GM21786 (cell line): ENCODE data around the gene ZNF594.
"Not testable (repeated sequence)": the region's sequence is repeated elsewhere in the genome, so short reads cannot be mapped to it uniquely, and the experiment has no call there.

Source experiments
- ATAC-seq: cut with Tn5 transposase; IDR thresholded peaks from one replicate; pipeline ENCODE4 v1.9.1; 2021; ENCODE audit not compliant: unreplicated experiment

The ZNF594 gene

DNA sequence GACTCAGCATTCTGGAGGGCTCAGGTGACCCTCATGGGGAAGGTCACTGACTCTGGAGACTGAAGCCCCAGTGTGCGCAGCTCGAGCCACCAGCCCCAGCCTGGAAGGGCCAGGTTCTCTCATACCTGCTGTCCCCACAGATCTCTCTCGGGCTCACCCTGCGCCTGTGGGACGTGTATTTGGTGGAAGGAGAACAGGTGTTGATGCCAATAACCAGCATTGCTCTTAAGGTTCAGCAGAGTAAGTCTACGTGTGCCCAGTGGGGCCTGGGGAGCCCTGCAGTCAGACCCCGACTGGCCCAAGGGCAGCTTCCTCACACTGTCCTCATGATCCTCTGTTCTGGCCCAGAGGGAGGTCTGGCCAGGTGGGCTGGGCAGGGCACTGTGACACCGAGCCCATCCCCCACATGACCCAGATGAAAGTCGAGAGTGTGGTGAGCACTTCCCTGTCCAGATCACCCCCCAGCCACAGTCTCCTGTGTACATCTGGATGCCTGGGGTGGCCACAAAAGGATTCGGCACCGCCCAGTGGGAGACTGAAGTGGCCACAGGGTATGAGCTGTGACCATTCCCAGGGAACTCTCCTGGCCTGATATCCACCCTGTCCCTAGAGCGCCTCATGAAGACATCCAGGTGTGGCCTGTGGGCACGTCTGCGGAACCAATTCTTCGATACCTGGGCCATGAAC lies 54.0 kb downstream of the ZNF594 start:
- ATAC-seq = not testable (repeated sequence)

DNA sequence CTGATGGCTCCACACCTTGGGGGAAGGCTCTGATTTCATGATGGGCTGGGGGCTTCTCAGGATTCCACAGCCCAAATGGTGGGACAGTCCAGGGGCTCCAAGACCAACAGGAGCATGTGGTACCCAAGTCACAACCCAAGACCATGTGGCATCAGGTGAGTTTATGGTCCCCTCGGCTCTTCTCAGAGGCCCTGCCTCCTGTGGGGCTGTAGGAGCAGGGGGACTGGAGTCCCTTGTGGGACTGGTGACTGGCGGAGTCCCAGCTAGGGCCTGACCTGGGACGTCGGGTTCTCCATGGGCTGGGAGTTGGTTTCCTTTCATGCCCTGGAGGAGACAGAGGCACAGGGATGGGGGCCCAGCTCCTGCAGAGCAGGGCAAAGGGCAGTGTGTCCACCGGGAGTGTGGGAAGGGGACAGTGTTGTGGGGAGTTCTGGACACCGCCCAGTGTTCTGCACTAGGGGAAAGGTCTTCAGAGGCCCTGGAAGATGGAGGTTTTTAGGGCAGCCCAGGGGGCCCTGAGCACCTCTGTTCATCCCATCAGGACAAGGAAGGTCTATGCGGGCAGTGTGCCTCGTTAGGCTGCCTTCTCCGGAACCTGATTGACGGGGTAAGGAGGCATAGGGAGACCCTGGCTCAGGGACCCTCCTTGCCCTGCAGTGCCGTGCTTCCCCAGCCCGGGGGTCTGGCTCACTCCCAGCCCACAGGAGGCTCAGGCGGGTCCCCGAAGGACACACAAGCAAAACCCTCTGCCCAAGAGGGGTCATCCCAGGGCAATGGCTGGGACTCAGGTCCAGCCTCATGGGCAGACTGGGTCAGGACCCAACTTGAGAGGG lies 54.9 kb downstream of the ZNF594 start:
- not testable (repeated sequence) for ATAC-seq

DNA sequence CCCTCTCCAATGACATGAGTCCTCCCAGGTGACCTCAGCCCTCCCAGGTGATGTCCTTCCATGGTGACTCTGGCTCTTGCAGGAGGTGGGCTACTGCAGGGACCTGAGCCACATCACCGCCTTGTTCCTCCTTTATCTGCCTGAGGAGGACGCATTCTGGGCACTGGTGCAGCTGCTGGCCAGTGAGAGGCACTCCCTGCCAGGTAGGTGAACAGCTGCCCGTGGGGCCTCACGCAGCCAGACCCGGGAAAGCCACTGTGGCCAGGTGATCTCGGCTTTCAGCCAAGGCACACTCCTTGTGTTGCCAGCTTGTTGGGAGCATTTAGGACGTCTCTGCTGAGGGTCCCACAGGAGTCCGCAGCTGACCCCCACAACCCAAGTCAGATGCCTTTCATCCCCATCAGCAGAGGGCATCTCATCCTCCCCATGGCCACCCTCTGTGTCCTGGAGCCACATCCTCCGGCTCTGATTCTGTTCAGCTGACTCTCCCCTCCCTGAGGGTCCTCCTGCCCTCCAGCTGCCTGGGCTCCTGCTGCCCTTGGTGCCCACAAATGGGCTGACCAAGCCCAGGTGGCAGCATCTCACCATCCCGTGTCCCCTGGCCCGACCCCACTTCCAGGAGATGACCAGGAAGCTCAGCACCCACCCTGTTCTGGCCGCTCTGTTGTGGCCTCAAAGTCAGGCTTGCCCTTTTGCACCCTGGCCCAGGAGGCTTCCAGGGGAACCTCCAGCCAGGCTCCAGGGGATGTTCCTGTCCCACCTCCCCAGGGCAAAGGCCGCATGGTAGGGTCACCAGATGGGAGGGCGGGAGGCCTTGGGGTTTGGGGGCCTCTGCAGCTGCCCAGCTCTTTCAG lies 55.7 kb downstream of the ZNF594 start:
- ATAC-seq = no peak

DNA sequence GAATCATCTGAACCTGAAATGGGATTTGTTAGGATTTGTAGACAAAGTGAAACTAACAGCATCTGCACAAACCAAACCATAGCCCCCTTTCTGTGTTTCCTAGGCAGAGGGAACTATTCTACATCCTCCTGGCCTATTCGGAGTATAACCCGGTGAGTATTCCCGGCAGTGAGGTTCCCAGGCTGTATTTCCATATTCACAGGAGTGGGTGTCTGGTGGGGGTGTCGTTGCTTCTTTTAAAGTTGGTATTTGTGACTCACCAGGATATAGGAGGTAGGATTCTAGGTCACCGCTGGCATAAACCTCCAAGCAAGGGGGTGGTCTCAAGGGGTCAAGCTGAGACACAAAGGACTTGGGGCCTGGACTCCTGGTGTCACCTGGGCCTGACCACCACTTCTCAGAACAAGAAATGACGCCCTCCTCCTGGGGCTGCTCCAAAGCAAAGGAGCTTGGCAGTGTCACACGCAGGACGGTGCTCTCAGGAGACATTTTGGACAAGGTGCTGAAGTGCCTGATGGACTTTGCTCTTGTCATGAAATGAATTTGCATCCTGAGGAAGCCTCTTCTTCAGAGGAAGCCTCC lies 56.4 kb downstream of the ZNF594 start:
- ATAC-seq = not testable (repeated sequence)

DNA sequence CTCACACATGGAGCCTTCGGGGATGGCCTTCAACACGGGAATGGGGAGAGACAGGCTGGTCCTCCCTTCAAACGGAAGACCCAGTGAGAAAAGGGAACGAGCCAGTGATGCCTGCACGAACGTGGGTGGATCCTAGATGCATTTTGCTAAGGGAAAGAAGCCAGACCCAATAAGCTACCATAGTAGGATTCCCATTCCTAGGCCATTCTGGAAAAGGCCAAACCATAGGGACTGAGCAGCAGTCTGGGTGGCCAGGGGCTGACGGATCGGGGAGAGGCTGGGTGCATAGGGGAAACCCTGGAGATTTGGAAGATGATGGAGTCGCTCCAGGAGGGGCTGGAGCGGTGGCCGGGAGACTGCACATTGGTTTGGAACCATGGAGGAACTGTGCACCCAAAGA lies 57.1 kb downstream of the ZNF594 start:
- ATAC-seq = not testable (repeated sequence)

DNA sequence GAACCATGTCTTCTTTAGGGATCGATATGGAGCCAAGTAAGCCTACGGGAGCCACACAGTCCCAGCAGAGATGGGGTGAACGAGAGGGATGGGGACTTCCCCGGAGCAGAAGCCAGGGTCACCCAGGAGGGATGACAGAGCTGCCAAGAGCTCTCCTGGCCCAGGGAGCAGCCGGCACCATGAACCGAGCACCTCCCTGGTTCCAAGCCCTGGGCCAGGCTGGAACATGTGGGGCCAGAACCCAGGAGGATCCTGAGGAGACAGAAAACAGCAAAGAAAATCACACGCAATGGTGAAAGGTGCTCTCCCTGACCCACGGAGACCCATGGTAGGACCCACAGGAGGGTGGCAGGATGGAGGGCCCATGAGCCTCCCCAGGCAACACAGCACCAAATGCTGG lies 57.7 kb downstream of the ZNF594 start:
- ATAC-seq = not testable (repeated sequence)

DNA sequence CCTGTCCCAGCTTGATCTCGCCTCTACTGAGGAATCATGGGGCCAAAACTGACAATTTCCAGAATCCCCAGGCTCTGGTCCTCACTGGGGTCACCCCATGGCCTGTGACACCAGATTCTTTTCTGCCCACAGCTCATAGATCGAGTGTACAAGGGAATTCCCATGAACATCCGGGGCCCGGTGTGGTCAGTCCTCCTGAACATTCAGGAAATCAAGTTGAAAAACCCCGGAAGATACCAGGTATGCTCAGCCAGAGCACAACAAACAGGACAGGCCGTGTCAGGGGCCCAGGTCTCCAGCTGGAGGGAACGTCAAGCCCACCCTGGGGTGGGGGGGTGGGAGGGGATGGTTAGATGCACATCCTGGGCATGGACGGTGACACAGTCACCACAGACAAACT lies 58.4 kb downstream of the ZNF594 start:
- no peak for ATAC-seq

DNA sequence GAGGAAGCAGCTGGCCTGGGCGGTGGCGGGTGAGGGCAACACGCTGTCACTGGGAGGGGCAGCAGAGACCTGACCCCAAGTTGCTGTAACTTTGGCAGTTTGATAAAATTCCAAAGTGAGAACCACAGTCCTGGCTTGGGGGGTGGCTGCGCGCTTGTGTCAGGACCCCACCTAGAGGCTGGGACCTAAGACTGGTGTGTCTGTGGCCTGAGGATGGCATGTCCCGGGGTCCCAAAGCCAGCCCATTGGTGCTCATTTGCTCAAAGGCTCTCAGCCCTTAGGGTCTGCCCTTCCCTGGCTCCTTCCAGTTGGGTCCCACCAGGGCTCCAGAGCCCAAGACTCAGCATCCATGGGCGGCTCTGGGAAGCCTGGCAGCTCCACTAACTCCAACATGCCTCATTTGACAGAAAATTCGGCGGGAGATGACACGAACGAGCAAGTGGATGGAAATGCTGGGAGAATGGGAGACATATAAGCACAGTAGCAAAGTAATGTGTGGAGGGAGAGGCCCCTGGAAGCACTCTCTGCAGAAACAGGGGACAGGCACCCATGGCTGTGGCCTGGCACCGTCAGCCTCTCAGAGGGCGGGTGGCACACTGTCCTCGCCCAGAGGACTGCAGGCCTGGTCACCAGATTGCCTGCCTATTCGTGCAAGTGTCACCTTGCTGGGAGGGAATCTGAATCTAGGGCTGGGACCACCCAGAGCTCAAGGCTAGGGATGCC lies 59.0 kb downstream of the ZNF594 start:
- not testable (repeated sequence) for ATAC-seq

DNA sequence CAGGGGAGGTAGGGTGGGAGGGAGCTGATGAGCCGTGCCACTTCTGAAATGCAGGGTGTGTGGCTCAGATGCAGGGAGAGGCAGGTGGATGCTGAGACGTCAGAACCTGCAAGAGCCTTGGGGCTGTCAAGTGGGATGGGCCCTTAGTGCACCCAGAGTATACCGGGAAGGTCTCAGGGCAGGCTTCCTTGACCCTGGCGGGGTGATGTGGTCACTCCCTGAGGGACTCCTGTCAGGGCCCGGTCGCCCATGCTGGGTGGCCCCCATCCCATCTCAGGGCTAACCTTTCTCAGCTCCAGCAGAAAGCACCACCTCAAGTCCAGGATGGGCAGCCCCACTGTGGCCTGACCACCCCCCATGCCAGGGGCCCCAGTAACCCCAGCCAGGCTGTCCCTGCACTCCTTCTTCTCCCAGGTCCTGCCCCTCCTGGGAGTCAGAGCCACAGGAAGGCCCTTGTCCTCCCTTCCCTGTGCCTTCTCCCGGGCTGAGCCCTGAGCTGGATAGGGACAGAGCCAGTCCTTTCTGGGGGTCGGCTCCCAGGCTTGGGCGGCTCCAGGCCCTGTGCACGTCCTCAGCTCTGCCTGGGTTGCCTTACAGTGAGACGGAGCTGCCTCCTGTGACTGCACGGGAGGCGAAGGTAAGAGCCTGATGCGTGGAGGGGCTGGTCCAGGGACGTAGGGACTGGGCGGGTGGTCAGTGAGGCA lies 59.7 kb downstream of the ZNF594 start:
- not testable (repeated sequence) for ATAC-seq

DNA sequence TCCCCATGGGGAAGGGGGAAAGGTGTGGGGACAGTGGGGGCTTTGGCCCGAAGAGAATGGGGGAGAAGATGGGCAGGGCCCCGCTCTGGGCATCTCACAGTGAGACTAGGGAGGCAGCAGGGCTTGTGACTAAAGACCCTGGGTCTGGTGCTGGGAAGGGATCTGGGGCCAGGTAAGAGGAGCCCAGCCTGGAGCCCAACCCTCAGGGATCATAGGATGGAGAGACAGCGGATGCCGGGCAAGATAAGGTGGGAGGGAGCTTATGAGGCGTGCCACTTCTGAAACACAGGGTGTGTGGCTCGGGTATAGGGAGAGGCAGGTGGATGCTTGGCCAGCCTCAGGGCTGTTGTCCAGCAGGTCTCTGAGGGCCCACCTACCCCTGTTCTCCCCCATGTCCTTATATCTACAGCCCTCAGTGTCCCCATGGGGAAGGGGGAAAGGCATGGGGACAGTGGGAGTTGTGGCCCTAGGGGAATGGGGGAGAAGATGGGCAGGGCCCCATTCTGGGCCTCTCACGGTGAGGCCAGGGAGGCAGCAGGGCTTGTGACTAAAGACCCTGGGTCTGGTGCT lies 60.4 kb downstream of the ZNF594 start:
- no peak for ATAC-seq

DNA sequence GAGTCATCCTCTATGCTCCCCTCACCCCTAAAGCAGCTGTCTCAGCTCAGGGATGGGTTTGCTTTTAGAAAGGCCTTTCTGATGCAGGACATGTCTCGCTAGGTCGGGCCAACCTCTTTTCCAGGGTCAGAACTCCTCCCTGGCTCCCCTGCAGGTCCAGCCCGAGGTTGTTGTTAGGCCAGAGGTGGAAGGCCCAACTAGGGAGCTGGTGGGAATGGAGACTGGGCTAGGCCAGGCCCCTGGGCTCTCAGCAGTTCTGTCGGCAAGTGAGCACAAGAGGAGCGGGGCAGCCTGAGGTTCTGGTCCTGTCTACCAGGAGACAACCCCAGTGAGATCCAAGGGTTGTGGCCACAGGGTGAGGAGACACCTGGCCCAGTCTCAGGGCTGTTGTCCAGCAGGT lies 61.0 kb downstream of the ZNF594 start:
- ATAC-seq = not testable (repeated sequence)

DNA sequence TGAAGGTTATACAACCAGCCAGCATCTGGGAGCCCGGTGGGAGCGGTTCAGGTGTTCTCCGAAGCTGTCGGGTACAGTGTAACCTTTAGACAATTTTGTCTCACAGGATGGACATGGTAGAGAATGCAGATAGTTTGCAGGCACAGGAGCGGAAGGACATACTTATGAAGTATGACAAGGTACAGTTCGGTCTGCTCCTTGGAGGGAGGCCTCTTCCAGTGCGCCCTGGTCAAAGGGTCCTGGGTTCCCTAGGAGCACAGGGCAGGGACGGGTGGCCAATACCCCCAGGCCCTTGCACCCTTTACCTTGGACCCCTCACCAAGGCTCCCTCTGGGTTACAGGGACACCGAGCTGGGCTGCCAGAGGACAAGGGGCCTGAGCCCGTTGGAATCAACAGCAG lies 61.4 kb downstream of the ZNF594 start:
- ATAC-seq = not testable (repeated sequence)

DNA sequence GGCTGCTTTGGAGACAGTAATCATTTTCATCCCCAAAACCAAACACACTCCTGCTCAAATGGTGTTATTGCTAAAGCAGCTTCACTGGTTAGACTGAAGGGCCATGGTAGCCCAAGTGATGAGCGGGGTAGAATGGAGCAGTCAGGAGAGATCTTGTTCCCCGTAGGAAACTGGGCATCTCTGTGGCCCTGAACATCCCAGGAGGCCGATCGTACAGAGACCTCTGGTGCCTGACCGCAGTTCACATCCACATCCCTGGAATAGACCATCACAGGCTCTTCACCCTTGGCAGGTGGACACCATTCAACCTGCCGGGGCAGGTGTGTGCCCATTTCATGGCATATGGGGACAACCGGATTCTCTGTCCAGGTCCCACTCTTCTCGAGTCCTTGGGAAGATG lies 61.9 kb downstream of the ZNF594 start:
- not testable (repeated sequence) for ATAC-seq
